ENCODE measurements around the gene CEP164. TPM values are rescaled to one million over a fixed set of nuclear protein-coding genes. Genes with fewer than 3 reads are reported as not detected.

The CEP164 gene
- total RNA-seq, 1 donor from 2014 or later = 28.6 TPM

DNA sequence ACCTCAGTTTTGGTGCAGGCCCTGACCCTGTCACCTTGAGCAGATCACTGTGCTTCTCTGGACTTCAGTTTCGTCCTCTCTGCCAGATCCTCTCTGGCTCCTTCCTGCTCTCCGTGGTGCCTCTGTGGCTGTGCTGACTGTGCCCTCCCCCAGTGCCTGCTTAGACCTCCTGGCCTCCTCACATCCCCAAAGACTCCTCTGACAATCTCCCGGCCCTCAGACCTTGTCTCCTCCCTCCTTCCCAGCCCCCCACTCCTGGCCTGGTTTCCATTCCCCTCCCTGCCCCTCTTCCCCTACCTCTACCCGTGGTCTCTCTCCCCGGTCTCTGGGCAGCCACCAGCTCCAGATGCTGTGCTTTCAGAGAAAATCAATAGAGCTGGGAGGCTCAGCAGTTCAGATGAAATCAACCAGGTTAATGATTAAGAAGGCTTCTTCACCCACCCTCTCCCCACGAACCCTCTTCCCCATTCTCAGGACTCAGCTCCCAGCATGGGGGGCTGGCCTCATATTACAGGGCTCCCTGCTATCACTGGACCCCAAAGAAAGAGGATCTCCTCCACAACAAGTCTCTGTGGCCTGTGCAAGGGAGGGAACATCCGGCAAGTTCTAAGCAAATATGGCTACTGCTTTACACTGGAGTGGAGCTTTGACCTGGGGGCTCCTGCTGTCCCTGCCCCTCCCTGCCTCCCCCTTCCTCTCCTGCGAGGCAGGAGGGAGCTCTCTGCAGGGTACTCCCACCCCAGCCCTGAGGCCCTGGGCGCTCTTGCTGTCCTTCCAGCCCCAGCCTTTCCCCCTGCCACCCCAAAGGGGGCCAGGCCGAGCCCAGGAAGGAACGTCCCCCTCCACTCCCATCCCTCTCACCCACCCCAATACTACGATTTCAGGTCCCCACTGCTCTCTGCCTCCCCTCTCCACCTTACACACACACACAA lies 28.0 kb upstream of the CEP164 start:
- Mint-ChIP-seq H3K27ac (ENCODE audit: unreplicated experiment) (no peak overlapping the region), H3K4me3 (ENCODE audit: unreplicated experiment) (no peak overlapping the region), H3K27me3 (ENCODE audit: unreplicated experiment) (no peaks in the 10 kb centered on the region), H3K36me3 (ENCODE audit: low read depth, unreplicated experiment) (peaks cover 9% of the 10 kb centered on the region), H3K4me1 (ENCODE audit: unreplicated experiment) (peaks cover 23% of the 10 kb centered on the region), H3K9me3 (ENCODE audit: unreplicated experiment) (no peaks in the 10 kb centered on the region)
- no peak for DNase-seq (ENCODE audit: low spot score)
- TF ChIP-seq, protein P1, sequence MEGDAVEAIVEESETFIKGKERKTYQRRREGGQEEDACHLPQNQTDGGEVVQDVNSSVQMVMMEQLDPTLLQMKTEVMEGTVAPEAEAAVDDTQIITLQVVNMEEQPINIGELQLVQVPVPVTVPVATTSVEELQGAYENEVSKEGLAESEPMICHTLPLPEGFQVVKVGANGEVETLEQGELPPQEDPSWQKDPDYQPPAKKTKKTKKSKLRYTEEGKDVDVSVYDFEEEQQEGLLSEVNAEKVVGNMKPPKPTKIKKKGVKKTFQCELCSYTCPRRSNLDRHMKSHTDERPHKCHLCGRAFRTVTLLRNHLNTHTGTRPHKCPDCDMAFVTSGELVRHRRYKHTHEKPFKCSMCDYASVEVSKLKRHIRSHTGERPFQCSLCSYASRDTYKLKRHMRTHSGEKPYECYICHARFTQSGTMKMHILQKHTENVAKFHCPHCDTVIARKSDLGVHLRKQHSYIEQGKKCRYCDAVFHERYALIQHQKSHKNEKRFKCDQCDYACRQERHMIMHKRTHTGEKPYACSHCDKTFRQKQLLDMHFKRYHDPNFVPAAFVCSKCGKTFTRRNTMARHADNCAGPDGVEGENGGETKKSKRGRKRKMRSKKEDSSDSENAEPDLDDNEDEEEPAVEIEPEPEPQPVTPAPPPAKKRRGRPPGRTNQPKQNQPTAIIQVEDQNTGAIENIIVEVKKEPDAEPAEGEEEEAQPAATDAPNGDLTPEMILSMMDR (IDR thresholded peaks at IDR 0.05; ENCODE audit: unreplicated experiment) = no peak

DNA sequence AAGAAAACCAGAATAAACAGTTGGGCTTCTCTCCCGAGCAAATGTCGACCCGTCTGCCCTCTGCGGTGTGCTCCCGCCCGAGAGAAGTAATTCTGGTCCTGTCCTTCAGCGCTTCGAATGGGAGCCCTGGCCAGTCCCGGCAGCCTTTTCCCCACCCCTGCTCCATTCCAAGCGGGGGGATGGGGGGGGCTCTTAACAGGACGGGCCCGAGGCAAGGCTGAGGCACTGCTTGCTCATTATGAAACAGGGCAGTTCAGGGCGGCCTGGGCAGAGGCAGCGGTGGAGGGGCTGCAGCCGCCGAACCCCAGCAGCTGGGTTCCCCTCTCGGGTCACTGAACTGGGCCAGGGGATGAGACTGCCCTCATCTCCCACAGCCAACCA lies 27.4 kb upstream of the CEP164 start:
- DNase-seq (ENCODE audit: low spot score) = no peak
- no peak overlapping the region for H3K4me3 Mint-ChIP-seq (ENCODE audit: unreplicated experiment)
- no peak overlapping the region for H3K27ac Mint-ChIP-seq (ENCODE audit: unreplicated experiment)
- peaks cover 9% of the 10 kb centered on the region for H3K36me3 Mint-ChIP-seq (ENCODE audit: low read depth, unreplicated experiment)
- peaks cover 23% of the 10 kb centered on the region for H3K4me1 Mint-ChIP-seq (ENCODE audit: unreplicated experiment)
- H3K27me3 Mint-ChIP-seq (ENCODE audit: unreplicated experiment) = no peaks in the 10 kb centered on the region
- TF ChIP-seq, protein P1 (IDR thresholded peaks at IDR 0.05; ENCODE audit: unreplicated experiment) = no peak
- no peaks in the 10 kb centered on the region for H3K9me3 Mint-ChIP-seq (ENCODE audit: unreplicated experiment)

DNA sequence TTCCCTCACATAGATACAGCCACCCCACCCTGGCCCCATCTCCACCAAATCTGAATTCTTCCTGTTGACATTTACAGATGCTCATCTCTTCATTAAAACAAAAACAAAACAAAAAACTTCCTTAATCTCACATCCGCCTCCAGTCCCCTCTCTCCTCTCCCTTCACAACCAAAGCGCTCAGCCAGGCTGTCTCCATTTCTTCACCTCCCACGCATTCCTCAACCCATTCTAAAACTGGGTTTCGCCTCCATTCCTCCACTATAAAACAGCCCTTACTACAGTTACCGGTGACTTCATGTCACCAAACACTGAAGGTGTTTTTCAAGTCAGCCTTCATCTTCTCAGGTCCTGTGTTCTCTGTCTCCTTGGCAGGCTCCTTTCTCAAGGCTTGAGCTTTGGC lies 26.9 kb upstream of the CEP164 start:
- Mint-ChIP-seq H3K36me3 (ENCODE audit: low read depth, unreplicated experiment) (peaks cover 9% of the 10 kb centered on the region), H3K27me3 (ENCODE audit: unreplicated experiment) (no peaks in the 10 kb centered on the region), H3K4me1 (ENCODE audit: unreplicated experiment) (peaks cover 23% of the 10 kb centered on the region), H3K4me3 (ENCODE audit: unreplicated experiment) (peak overlapping the region; percentile 76), H3K27ac (ENCODE audit: unreplicated experiment) (peak overlapping the region; percentile 28), H3K9me3 (ENCODE audit: unreplicated experiment) (no peaks in the 10 kb centered on the region)
- no peak for DNase-seq (ENCODE audit: low spot score)
- TF ChIP-seq, protein P1 (IDR thresholded peaks at IDR 0.05; ENCODE audit: unreplicated experiment) = no peak

DNA sequence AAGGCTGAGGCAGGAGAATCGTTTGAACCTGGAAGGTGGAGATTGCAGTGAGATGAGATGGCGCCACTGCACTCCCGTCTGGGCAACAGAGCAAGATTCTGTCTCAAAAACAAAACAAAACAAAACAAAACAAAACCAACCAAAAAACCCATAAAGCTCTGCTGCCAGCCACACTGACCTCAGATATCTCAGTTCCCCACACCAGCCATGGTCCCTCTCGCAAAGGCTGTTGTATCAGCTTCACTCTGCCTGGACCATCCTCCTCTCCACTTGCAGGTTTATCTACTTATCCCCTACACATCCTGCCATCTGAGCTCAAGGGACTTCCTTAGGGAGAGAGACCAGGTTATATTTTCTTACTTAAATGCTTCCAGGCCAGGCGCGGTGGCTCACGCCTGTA lies 25.4 kb upstream of the CEP164 start:
- H3K36me3 Mint-ChIP-seq (ENCODE audit: low read depth, unreplicated experiment) = peaks cover 6% of the 10 kb centered on the region
- no peaks in the 10 kb centered on the region for H3K9me3 Mint-ChIP-seq (ENCODE audit: unreplicated experiment)
- DNase-seq (ENCODE audit: low spot score) = no peak
- no peak overlapping the region for H3K27ac Mint-ChIP-seq (ENCODE audit: unreplicated experiment)
- H3K4me3 Mint-ChIP-seq (ENCODE audit: unreplicated experiment) = no peak overlapping the region
- H3K27me3 Mint-ChIP-seq (ENCODE audit: unreplicated experiment) = no peaks in the 10 kb centered on the region
- H3K4me1 Mint-ChIP-seq (ENCODE audit: unreplicated experiment) = peaks cover 13% of the 10 kb centered on the region
- TF ChIP-seq, protein P1 (IDR thresholded peaks at IDR 0.05; ENCODE audit: unreplicated experiment) = no peak

DNA sequence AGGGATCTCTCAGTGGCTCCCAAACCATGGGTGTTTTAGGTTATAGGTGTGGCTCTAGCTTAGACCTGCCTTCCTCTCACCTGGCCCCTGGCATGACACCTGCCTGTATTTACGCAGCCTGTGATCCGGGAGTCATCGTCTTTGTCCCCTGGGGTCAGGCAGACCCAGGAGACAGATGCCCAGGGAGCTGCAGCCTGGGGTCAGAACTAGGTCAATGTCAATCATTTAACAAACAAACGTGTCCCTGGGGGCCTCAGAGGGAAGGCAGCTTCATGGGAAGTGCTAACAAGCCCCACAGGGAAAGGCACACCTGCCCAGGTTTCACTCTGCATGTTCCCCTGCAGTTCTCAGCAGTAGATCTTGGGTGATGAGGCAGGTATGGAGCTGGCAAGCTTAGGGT lies 24.6 kb upstream of the CEP164 start:
- H3K27ac Mint-ChIP-seq (ENCODE audit: unreplicated experiment) = no peak overlapping the region
- H3K27me3 Mint-ChIP-seq (ENCODE audit: unreplicated experiment) = no peaks in the 10 kb centered on the region
- no peaks in the 10 kb centered on the region for H3K9me3 Mint-ChIP-seq (ENCODE audit: unreplicated experiment)
- H3K4me1 Mint-ChIP-seq (ENCODE audit: unreplicated experiment) = peaks cover 13% of the 10 kb centered on the region
- no peak for DNase-seq (ENCODE audit: low spot score)
- TF ChIP-seq, protein P1 (IDR thresholded peaks at IDR 0.05; ENCODE audit: unreplicated experiment) = no peak
- peaks cover 6% of the 10 kb centered on the region for H3K36me3 Mint-ChIP-seq (ENCODE audit: low read depth, unreplicated experiment)
- H3K4me3 Mint-ChIP-seq (ENCODE audit: unreplicated experiment) = no peak overlapping the region
